Panc1 (cell line): ENCODE data around the gene MAP3K1.
"Not testable (repeated sequence)": the region's sequence is repeated elsewhere in the genome, so short reads cannot be mapped to it uniquely, and the experiment has no call there.

Experiments
- POLR2AphosphoS5 ChIP-seq: IDR thresholded peaks from 2 replicates; pipeline ENCODE4 v1.6.1; 2012; ENCODE audit warnings: mild to moderate bottlenecking, low read depth, low read length, moderate library complexity
- SIN3A ChIP-seq: IDR thresholded peaks from 2 replicates; pipeline ENCODE4 v1.6.1; 2012; ENCODE audit warnings: low read depth, mild to moderate bottlenecking, low read length, moderate library complexity, borderline replicate concordance; ENCODE audit not compliant: insufficient read depth
- TCF7L2 ChIP-seq: IDR thresholded peaks from 2 replicates; pipeline ENCODE4 v1.6.1; 2011; ENCODE audit warnings: mild to moderate bottlenecking, low read depth, low read length, inconsistent platforms
- TF ChIP-seq, protein P1 (sequence below): fragments of 450-650 bp; IDR thresholded peaks from 2 replicates; pipeline ENCODE4 v1.5.1; 2017; ENCODE audit warnings: mild to moderate bottlenecking
- TF ChIP-seq, protein P2 (sequence below), 2 experiments: IDR thresholded peaks; 2 replicates each; pipeline ENCODE4 v1.6.1; 2011 to 2012; ENCODE audit warnings: low read depth in 2 of 2, control low read depth in 1 of 2, low read length in 1 of 2, mild to moderate bottlenecking in 1 of 2, moderate library complexity in 1 of 2; ENCODE audit not compliant: insufficient read depth in 1 of 2

DNA sequence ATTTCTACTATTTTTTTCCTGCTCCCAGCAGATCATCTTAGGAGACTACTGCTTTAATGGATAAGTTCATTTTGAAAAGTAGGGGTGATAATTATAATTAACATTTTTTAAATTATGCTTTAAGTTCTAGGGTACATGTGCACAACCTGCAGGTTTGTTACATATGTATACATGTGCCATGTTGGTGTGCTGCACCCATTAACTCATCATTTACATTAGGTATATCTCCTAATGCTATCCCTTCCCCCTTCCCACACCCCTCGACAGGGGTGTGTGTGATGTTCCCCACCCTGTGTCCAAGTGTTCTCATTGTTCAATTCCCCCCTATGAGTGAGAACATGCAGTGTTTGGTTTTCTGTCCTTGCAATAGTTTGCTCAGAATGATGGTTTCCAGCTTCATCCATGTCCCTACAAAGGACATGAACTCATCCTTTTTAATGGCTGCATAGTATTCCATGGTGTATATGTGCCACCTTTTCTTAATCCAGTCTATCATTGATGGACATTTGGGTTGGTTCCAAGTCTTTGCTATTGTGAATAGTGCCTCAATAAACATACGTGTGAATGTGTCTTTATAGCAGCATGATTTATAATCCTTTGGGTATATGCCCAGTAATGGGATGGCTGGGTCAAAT, 39.0 kb upstream of the MAP3K1 start:
- TF ChIP-seq, protein P1, sequence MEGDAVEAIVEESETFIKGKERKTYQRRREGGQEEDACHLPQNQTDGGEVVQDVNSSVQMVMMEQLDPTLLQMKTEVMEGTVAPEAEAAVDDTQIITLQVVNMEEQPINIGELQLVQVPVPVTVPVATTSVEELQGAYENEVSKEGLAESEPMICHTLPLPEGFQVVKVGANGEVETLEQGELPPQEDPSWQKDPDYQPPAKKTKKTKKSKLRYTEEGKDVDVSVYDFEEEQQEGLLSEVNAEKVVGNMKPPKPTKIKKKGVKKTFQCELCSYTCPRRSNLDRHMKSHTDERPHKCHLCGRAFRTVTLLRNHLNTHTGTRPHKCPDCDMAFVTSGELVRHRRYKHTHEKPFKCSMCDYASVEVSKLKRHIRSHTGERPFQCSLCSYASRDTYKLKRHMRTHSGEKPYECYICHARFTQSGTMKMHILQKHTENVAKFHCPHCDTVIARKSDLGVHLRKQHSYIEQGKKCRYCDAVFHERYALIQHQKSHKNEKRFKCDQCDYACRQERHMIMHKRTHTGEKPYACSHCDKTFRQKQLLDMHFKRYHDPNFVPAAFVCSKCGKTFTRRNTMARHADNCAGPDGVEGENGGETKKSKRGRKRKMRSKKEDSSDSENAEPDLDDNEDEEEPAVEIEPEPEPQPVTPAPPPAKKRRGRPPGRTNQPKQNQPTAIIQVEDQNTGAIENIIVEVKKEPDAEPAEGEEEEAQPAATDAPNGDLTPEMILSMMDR = not testable (repeated sequence)
- not testable (repeated sequence) for TF ChIP-seq POLR2AphosphoS5, SIN3A, TCF7L2
- TF ChIP-seq, protein P2, sequence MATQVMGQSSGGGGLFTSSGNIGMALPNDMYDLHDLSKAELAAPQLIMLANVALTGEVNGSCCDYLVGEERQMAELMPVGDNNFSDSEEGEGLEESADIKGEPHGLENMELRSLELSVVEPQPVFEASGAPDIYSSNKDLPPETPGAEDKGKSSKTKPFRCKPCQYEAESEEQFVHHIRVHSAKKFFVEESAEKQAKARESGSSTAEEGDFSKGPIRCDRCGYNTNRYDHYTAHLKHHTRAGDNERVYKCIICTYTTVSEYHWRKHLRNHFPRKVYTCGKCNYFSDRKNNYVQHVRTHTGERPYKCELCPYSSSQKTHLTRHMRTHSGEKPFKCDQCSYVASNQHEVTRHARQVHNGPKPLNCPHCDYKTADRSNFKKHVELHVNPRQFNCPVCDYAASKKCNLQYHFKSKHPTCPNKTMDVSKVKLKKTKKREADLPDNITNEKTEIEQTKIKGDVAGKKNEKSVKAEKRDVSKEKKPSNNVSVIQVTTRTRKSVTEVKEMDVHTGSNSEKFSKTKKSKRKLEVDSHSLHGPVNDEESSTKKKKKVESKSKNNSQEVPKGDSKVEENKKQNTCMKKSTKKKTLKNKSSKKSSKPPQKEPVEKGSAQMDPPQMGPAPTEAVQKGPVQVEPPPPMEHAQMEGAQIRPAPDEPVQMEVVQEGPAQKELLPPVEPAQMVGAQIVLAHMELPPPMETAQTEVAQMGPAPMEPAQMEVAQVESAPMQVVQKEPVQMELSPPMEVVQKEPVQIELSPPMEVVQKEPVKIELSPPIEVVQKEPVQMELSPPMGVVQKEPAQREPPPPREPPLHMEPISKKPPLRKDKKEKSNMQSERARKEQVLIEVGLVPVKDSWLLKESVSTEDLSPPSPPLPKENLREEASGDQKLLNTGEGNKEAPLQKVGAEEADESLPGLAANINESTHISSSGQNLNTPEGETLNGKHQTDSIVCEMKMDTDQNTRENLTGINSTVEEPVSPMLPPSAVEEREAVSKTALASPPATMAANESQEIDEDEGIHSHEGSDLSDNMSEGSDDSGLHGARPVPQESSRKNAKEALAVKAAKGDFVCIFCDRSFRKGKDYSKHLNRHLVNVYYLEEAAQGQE (IDR thresholded peaks at IDR 0.05; ENCODE audit: insufficient read depth in 1 of 2, low read depth in 2 of 2, low read length in 1 of 2) = not testable (repeated sequence)
